ENCODE data around the gene IFTAP.
"Not testable (repeated sequence)": the region's sequence is repeated elsewhere in the genome, so short reads cannot be mapped to it uniquely, and the experiment has no call there.

IFTAP gene

GRCh38 chr11:36594316-36594989 lies at the start of gene IFTAP:
TSS of gene IFTAP (plus strand) at chr11:36594502. CDS start at chr11:36610104, 15,602 bp downstream.
- peak; percentile 58 for DNase-seq

GRCh38 chr11:36550385-36551115 lies 43.8 kb upstream of the IFTAP start:
- DNase-seq, result no peak

- not testable (repeated sequence) for DNase-seq
These were observed 36.9 kb upstream of the IFTAP start for GRCh38 chr11:36557390-36557789.

- no peak for DNase-seq
These were observed 36.3 kb upstream of the IFTAP start for GRCh38 chr11:36557991-36558390.

- no peak for DNase-seq
These were observed 35.5 kb upstream of the IFTAP start for GRCh38 chr11:36558571-36559413.

GRCh38 chr11:36564376-36565030 lies 29.8 kb upstream of the IFTAP start:
- no peak for DNase-seq

- DNase-seq, result no peak
These were observed 29.2 kb upstream of the IFTAP start for GRCh38 chr11:36565031-36565610.

GRCh38 chr11:36566407-36567053 lies 27.8 kb upstream of the IFTAP start:
- DNase-seq, result no peak

GRCh38 chr11:36567694-36568093 lies 26.6 kb upstream of the IFTAP start, which contains the start of gene RAG1:
TSS of gene RAG1 (plus strand) at chr11:36568007. CDS start at chr11:36573305, 5,298 bp downstream.
- no peak for DNase-seq

GRCh38 chr11:36569095-36569494 lies 25.2 kb upstream of the IFTAP start:
- no peak for DNase-seq

GRCh38 chr11:36574486-36574885 lies 19.8 kb upstream of the IFTAP start:
- DNase-seq, result no peak

GRCh38 chr11:36577373-36577772 lies 16.9 kb upstream of the IFTAP start:
- no peak for DNase-seq

- DNase-seq, result no peak
These were observed 16.4 kb upstream of the IFTAP start for GRCh38 chr11:36577859-36578258.

- no peak for DNase-seq
These were observed 15.8 kb upstream of the IFTAP start for GRCh38 chr11:36578458-36578857.

- no peak for DNase-seq
These were observed 12.8 kb upstream of the IFTAP start for GRCh38 chr11:36581536-36581935.

- DNase-seq, result no peak
These were observed 10.6 kb upstream of the IFTAP start for GRCh38 chr11:36583667-36584066.

GRCh38 chr11:36586543-36586942 lies 7.8 kb upstream of the IFTAP start:
- DNase-seq, result no peak

- no peak for DNase-seq
These were observed 6.2 kb upstream of the IFTAP start for GRCh38 chr11:36588099-36588498.

- DNase-seq, result no peak
These were observed 3.8 kb upstream of the IFTAP start for GRCh38 chr11:36590513-36590912.

GRCh38 chr11:36591433-36591832 lies 2.9 kb upstream of the IFTAP start:
- no peak for DNase-seq

GRCh38 chr11:36596880-36597279 lies 2.6 kb downstream of the IFTAP start:
- no peak for DNase-seq

GRCh38 chr11:36598051-36598450 lies 3.7 kb downstream of the IFTAP start, which contains the start of gene RAG2:
TSS of gene RAG2 (minus strand) at chr11:36598236. CDS start at chr11:36594168, 4,068 bp downstream.
- DNase-seq, result no peak

All from GF-D8 (cell line).